Left lobe of liver (tissue), 2 donors: ENCODE data around the gene DNAAF8. TPM values are rescaled to one million over a fixed set of nuclear protein-coding genes. Genes with fewer than 3 reads are reported as not detected.

ENCODE experiments used
- ATAC-seq: fragments of 200-7000 bp; cut with Tn5 transposase; one replicate; pipeline ENCODE4 v1.9.1; 2020; ENCODE audit warnings: mild to moderate bottlenecking, moderate library complexity
- DNase-seq: peaks from one replicate; pipeline ENCODE4 v3.0.0-alpha.2; 2020; ENCODE audit warnings: low spot score
- total RNA-seq: library from RNA; stranded (reverse); gene quantifications from one replicate; pipeline ENCODE4 v1.2.1, GENCODE V29; 2021
- donor health status: DM: no; HTN: no; CAD: no; lungs with moderate emphysema.
- donor health status: DM: no; HTN: yes; CAD: no.

Gene DNAAF8
- total RNA-seq, 1 donor from 2014 or later = 0.45 TPM

DNA sequence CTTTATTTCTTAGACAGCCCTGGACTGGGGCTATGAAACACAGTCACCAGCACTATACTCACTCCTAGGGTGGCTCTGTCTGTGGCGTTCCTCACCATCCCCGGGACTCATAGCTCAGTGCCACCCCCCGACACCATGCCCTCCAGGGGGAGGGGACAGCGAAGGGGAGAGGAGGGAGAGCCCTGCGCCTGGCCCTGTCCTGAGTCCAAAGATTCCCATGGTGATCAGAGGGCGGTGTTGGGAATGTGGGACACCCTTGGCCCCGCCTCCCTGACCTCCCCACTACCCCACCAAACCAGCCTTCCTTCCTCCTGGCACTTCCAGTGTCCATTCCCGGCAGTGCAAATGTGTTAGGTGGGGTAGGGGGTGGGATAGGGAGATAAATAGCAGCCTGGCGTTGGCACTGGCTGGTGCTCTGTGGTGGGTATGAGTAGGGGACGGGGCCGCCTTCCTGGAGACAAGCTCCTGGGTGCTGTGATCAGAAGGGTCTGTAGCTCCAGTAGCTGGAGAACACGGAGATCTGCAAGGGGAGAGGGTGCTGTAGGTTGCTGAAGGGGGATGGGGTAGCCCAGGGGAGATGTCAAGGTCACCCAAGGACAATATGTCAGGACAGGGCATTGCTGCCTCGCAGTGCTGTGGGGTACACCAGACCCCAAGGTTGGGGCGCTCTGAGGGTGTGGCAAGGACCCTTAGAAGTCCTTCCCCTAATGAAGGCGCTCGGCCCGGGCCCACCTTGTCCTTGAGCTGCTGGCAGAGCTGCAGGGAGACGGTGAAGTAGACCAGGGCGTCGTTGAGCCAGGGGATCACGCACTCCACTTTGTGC is 62.9 kb downstream of the DNAAF8 start:
- no peak for ATAC-seq

DNA sequence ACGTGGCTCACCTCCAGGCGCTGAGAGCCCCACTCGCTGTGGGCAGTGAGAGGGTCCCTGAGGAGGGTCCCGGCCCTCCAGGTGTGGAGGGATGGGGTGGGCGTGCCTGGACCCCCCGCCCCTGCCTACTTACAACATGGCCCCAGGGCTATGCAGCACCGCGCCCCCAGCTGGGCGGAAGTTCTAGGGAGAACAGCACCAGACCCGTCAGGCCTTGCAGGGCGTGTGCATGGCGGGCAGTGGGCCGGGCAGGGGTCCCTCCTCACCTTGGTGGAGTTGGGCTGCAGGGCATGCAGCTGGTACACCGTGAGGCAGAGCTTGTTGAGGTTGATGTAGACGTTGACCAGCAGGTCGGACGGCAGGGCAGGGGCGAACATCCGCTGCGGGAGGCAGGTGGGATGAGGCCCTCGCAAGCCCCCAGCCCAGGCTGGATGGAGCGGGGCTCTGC is 63.5 kb downstream of the DNAAF8 start:
- ATAC-seq = no peak
- no peak for DNase-seq

More for the DNA sequence above, 62.9 kb downstream of the DNAAF8 start:
- DNase-seq = no peak

- no peak for DNase-seq
- no peak for ATAC-seq
Measured at GRCh38 chr16:4798456-4798855, 64.1 kb downstream of the DNAAF8 start.

Other genes with a start within 250 kb of the DNAAF8 start
- gene CDIP1, start 195.8 kb upstream of the DNAAF8 start, total RNA-seq = 17.5 TPM
- gene C16orf96, start 178.2 kb upstream of the DNAAF8 start, total RNA-seq = 0.38 TPM
- 19.1 TPM for gene UBALD1, start 119.6 kb upstream of the DNAAF8 start, total RNA-seq
- gene MGRN1, start 109.7 kb upstream of the DNAAF8 start, total RNA-seq = 59.5 TPM
- gene NUDT16L1, start 41.0 kb upstream of the DNAAF8 start, total RNA-seq = 40.4 TPM
- 10.6 TPM for gene ANKS3, start 266 bp upstream of the DNAAF8 start, total RNA-seq
- gene ZNF500, start 32.6 kb downstream of the DNAAF8 start, total RNA-seq = 9.5 TPM
- gene SEPTIN12, start 53.8 kb downstream of the DNAAF8 start, total RNA-seq = not detected
- gene SMIM22, start 60.8 kb downstream of the DNAAF8 start, total RNA-seq = 0.60 TPM
- gene ROGDI, start 68.1 kb downstream of the DNAAF8 start, total RNA-seq = 21.5 TPM
- gene GLYR1, start 112.8 kb downstream of the DNAAF8 start, total RNA-seq = 47.1 TPM
- gene UBN1, start 112.9 kb downstream of the DNAAF8 start, total RNA-seq = 18.9 TPM
- 26.4 TPM for gene PPL, start 202.6 kb downstream of the DNAAF8 start, total RNA-seq
- gene SEC14L5, start 223.8 kb downstream of the DNAAF8 start, total RNA-seq = 0.33 TPM